Hematopoietic multipotent progenitor cell treated with erythropoietin and hydrocortisone succinate and interleukin-3 and kit ligand, for 4 days (in vitro differentiated cells): ENCODE measurements around the gene IFNA1.
"Not testable (repeated sequence)": the region's sequence is repeated elsewhere in the genome, so short reads cannot be mapped to it uniquely, and the experiment has no call there.

Source experiments
- DNase-seq: peaks from one replicate; pipeline ENCODE4 v3.0.0-alpha.2; 2015

Gene IFNA1

GRCh38 chr9:21440139-21440538 lies at the start of gene IFNA1:
Gene IFNA1 (plus strand): TSS chr9:21440439. CDS start chr9:21440508, 69 bp downstream.
- DNase-seq, result no peak

DNA sequence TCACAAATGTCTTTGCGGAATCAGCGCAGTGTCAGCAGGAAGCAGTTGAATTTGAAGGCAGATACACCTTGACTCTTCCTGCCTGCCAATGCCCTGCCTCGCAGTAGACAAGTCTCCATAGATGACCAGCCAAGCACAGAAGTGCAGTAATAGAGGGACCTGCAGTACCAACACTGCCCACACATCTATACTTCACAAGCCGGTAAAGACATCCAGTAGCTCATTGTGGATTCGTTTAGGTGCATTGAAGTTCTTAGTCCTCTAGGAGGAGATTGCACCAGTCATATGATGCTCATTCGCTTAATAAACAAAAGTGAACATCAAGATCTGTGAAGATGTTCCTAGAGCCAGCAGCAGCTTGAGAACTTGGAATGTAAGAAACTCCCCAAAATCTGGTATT lies 48.0 kb upstream of the IFNA1 start:
- peak; percentile 65 for DNase-seq

GRCh38 chr9:21395778-21396717 lies 44.2 kb upstream of the IFNA1 start:
- peak; percentile 68 for DNase-seq

GRCh38 chr9:21398955-21399489 lies 41.2 kb upstream of the IFNA1 start:
- no peak for DNase-seq

GRCh38 chr9:21399956-21400355 lies 40.3 kb upstream of the IFNA1 start:
- DNase-seq, result peak; percentile 34

DNA sequence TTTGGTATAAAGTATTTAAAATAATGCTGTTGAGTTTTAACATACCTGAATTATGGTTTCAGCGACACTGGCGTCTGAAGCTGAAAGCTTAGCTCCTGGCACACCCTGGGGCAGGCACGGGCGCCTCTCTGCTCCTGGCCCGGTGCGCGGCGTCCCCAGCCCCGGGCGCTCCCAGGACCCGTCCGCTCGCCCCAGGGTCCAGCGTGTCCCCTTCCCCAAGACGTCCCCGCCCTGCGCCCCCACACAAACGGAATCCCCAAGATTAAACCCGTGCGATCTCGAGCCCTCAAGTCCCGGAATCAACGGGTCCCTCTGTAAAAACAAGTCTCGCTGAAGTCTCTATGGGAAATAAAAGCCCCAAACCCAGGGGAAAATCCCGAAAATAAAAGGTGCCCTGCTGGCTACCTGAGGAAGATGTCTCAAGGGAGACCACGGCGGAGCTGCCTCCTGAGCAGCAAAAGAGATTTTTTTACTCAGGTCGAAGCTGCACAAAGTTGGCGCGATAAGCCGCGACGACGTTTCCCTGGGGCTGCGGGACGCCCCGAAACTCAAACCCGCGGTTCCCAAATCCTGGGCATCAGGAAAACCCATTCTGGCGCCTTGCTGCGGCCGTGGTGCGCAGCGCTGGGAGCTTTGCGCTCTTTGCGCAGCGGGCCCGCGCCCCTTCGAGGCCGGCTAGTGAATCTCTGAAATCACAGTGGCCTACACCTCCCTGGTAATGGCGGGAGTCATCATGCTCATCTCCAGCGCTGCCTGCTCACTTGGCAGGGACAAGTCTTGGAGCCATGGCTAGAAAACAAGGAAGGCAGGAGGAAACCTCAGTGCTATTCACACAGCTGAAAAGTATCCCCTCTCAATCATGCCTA lies 37.6 kb upstream of the IFNA1 start:
- DNase-seq, result peak; percentile 27

GRCh38 chr9:21404146-21404545 lies 36.1 kb upstream of the IFNA1 start:
- no peak for DNase-seq

- DNase-seq, result no peak
These were observed 31.4 kb upstream of the IFNA1 start, which contains the start of gene IFNA8 for GRCh38 chr9:21408817-21409216. Gene IFNA8 (plus strand): TSS chr9:21409117. CDS start chr9:21409177, 60 bp downstream.

GRCh38 chr9:21412107-21412506 lies 28.1 kb upstream of the IFNA1 start:
- DNase-seq, result no peak

- DNase-seq, result no peak
These were observed 27.1 kb upstream of the IFNA1 start for GRCh38 chr9:21413151-21413550.

GRCh38 chr9:21413624-21414023 lies 26.6 kb upstream of the IFNA1 start:
- DNase-seq, result peak; percentile 14

GRCh38 chr9:21414220-21414940 lies 25.9 kb upstream of the IFNA1 start:
- no peak for DNase-seq

GRCh38 chr9:21415493-21416267 lies 24.6 kb upstream of the IFNA1 start:
- no peak for DNase-seq

DNA sequence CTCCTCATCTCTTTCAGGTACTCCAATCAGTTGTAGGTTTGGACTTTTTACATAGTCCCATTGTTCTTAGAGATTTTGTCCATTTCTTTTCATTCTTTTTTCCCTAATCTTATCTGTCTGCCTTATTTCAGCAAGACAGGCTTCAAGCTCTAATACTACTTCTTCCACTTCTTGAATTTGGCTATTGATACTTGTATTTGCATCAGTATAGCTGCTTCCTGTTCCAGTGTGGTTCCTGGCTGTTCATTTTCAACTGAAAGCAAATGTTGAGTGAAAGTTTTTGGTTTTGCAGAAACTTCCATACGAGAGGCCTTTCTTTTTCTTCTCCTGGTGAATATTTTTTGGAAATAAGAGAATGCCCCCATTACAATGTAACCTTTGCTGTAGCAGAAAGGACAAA lies 12.0 kb upstream of the IFNA1 start:
- no peak for DNase-seq

DNA sequence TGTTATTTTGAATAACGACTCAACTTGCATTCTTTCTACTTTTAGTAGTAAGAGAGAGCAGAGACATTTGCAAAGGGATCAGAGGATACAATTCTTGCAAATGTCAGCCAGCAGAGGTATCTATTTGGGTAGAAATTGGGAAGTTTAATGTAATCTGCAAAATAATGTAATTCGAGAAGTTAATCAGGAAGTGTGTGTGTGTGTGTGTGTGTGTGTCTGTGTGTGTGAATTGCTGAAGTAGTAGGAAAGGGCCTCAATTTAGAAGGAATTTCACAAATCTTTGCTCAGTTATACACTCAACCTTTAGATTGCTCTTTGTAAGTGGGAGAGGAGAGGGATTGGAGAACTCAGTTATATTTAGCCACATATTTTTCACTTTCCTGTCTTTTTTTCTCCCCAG lies 11.0 kb upstream of the IFNA1 start:
- DNase-seq, result peak; percentile 25

- peak; percentile 11 for DNase-seq
These were observed 7.4 kb upstream of the IFNA1 start for GRCh38 chr9:21432672-21433425.

- peak; percentile 85 for DNase-seq
These were observed 5.8 kb upstream of the IFNA1 start for GRCh38 chr9:21434202-21435014.

GRCh38 chr9:21435015-21435383 lies 5.2 kb upstream of the IFNA1 start:
- not testable (repeated sequence) for DNase-seq

DNA sequence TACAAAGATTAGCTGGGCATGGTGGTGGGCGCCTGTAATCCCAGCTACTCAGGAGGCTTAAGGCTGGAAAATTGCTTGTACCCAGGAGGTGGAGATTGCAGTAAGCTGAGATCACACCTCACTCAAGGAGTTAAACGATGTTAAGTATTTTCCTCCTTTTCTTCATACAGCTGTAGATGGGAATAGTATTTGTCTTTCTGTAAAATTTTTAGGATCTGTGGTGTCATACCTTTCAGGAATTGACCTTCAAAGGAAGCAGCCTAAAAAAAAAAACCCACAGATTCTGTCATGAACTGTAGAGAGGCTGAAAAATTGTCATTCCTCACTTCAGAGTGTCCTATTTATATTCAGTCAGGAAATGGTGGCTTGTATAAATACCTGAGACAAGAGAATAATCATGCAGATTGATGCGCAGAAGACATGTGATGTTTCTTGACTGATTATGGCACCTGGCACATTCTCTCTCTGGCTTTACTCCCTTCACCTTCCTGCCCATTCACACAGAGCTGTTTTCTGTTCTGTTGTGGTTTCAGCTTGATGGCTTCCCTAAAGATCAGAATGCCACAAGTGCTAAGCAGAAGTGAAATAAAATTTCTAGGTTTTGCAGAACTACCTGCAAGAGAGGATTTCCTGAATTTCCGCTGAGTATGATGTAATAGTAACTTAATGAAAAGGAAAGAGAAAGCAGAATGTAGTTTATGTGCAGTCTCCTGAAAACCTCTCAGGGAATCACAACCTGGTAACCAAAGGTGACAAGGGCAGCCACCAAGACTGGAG lies 3.8 kb downstream of the IFNA1 start:
- peak; percentile 69 for DNase-seq
